CD14-positive monocyte (primary cell): ENCODE results near the gene PTPRN2. TPM values are rescaled to one million over a fixed set of nuclear protein-coding genes. Genes with fewer than 3 reads are reported as not detected.

Experiments
- DNase-seq, 3 donors: peaks; one replicate each; pipeline ENCODE4 v3.0.0-alpha.2; 2011 to 2022
- H2AFZ ChIP-seq: 2 replicates; pipeline ENCODE4 v1.6.0; 2012; ENCODE audit warnings: mild to moderate bottlenecking, low read depth, low read length, inconsistent platforms; ENCODE audit not compliant: insufficient read depth, poor library complexity, severe bottlenecking
- H3K27ac ChIP-seq, 2 donors: 1 replicate in 1 of 2; 2 replicates in 1 of 2; pipeline ENCODE4 v1.5.1; 2012 to 2013; ENCODE audit warnings: low read length in 2 of 2, control low read depth in 1 of 2, inconsistent platforms in 1 of 2, low read depth in 1 of 2, mild to moderate bottlenecking in 1 of 2
- H3K27me3 ChIP-seq, 2 donors: one replicate each; pipeline versions ENCODE4 v1.6.0 to v1.6.1; 2011 to 2013; ENCODE audit warnings: low read length in 2 of 2; ENCODE audit not compliant: control insufficient read depth in 2 of 2, insufficient read depth in 2 of 2
- H3K36me3 ChIP-seq, 2 donors: replicated peaks in 1 of 2; 1 replicate in 1 of 2; 2 replicates in 1 of 2; pipeline versions ENCODE4 v1.5.1 to v1.6.1; 2012 to 2013; ENCODE audit warnings: low read length in 2 of 2, control low read depth in 1 of 2, inconsistent platforms in 1 of 2, mild to moderate bottlenecking in 1 of 2; ENCODE audit not compliant: insufficient read depth in 2 of 2, control insufficient read depth in 1 of 2
- H3K4me1 ChIP-seq, 2 donors: 1 replicate in 1 of 2; 2 replicates in 1 of 2; pipeline versions ENCODE4 v1.5.1 to v1.6.1; 2012 to 2013; ENCODE audit warnings: low read length in 2 of 2, control low read depth in 1 of 2, inconsistent platforms in 1 of 2, mild to moderate bottlenecking in 1 of 2, moderate library complexity in 1 of 2; ENCODE audit not compliant: insufficient read depth in 2 of 2, control insufficient read depth in 1 of 2
- H3K4me2 ChIP-seq: replicated peaks from 2 replicates; pipeline ENCODE3; 2012; ENCODE audit warnings: low read length, moderate library complexity, mild to moderate bottlenecking; ENCODE audit not compliant: poor library complexity, severe bottlenecking; ENCODE audit errors: extremely low read depth
- H3K4me3 ChIP-seq, 3 experiments: fragments of 200-600 bp in 1 of 3; sonication (generic) in 1 of 3; replicated peaks in 1 of 3; 1 replicate in 2 of 3; 2 replicates in 1 of 3; pipeline ENCODE4 v1.5.1; 2011 to 2013; ENCODE audit warnings: low read length in 3 of 3, mild to moderate bottlenecking in 3 of 3, control low read depth in 2 of 3, low read depth in 2 of 3, inconsistent platforms in 1 of 3, moderate library complexity in 1 of 3
- H3K79me2 ChIP-seq: 2 replicates; pipeline ENCODE4 v1.6.0; 2012; ENCODE audit warnings: mild to moderate bottlenecking, control low read depth, inconsistent platforms, low read length, moderate library complexity; ENCODE audit not compliant: insufficient read depth
- H3K9ac ChIP-seq: 2 replicates; pipeline ENCODE4 v1.6.0; 2017; ENCODE audit warnings: low read length, mild to moderate bottlenecking; ENCODE audit not compliant: insufficient read depth, poor library complexity, severe bottlenecking
- H3K9me3 ChIP-seq, 2 donors: replicated peaks in 1 of 2; 1 replicate in 1 of 2; 2 replicates in 1 of 2; pipeline versions ENCODE4 v1.5.1 to v1.6.1; 2012 to 2013; ENCODE audit warnings: low read length in 2 of 2, control low read depth in 1 of 2; ENCODE audit not compliant: control insufficient read depth in 1 of 2, insufficient read depth in 1 of 2
- H4K20me1 ChIP-seq: 2 replicates; pipeline ENCODE4 v1.6.0; 2012; ENCODE audit warnings: mild to moderate bottlenecking, low read length, control low read depth, moderate library complexity; ENCODE audit not compliant: insufficient read depth
- H3K27ac Mint-ChIP-seq, 7 donors: one replicate each; pipeline ENCODE4 v1.8.0; 2020; ENCODE audit warnings: mild to moderate bottlenecking in 7 of 7, mixed read lengths in 7 of 7, moderate library complexity in 6 of 7, inconsistent platforms in 2 of 7
- H3K27me3 Mint-ChIP-seq, 3 donors: one replicate each; pipeline ENCODE4 v1.8.0; 2021 to 2022; ENCODE audit warnings: low read depth in 3 of 3, mild to moderate bottlenecking in 3 of 3, mixed read lengths in 3 of 3, moderate library complexity in 3 of 3, inconsistent platforms in 1 of 3
- H3K36me3 Mint-ChIP-seq, 2 donors: one replicate each; pipeline ENCODE4 v1.8.0; 2020; ENCODE audit warnings: mixed read lengths in 2 of 2, inconsistent platforms in 1 of 2, mild to moderate bottlenecking in 1 of 2
- H3K4me1 Mint-ChIP-seq: one replicate; pipeline ENCODE4 v1.8.0; 2020; ENCODE audit warnings: mild to moderate bottlenecking, mixed read lengths
- H3K4me3 Mint-ChIP-seq, 2 donors: one replicate each; pipeline ENCODE4 v1.8.0; 2020; ENCODE audit warnings: mild to moderate bottlenecking in 2 of 2, mixed read lengths in 2 of 2, moderate library complexity in 1 of 2
- H3K9me3 Mint-ChIP-seq, 7 donors: one replicate each; pipeline ENCODE4 v1.8.0; 2020 to 2022; ENCODE audit warnings: mixed read lengths in 7 of 7, mild to moderate bottlenecking in 6 of 7, moderate library complexity in 6 of 7, inconsistent platforms in 2 of 7
- WGBS: methylation state at CpG from one replicate; pipeline ENCODE4 v1.1.5; 2013; ENCODE audit warnings: missing lambda C conversion rate; ENCODE audit not compliant: insufficient coverage; 5-methylcytosine and 5-hydroxymethylcytosine counted together
- intact Hi-C, 2 donors: fragments of 100-400 bp; cut with micrococcal nuclease; formaldehyde crosslinking; loops; one replicate each; pipeline versions ENCODE4 v1.15.0 to v1.15.1; 2023
- polyA plus RNA-seq, 3 donors: library from polyadenylated mRNA; depleted of rRNA in 1 of 3; unstranded in 2 of 3; stranded (reverse) in 1 of 3; fragments of 300-500 nt in 2 of 3; fragments of >200 nt in 1 of 3; fragmentation: Illumina TruSeq in 2 of 3; gene quantifications; 1 replicate in 2 of 3; 2 replicates in 1 of 3; pipeline ENCODE4 v1.2.3, GENCODE V29; 2012 to 2021
- TF ChIP-seq, protein P1 (sequence below): fragments of 200-600 bp; IDR thresholded peaks from one replicate; pipeline ENCODE4 v1.8.0; 2022; ENCODE audit warnings: antibody characterized with exemption, mild to moderate bottlenecking

PTPRN2 gene
- polyA plus RNA-seq, 3 donors, result 0.25 to 1.4 (median 0.97) TPM

GRCh38 chr7:158134824-158135223 lies 452.8 kb downstream of the PTPRN2 start:
- no peak for DNase-seq
- Mint-ChIP-seq H3K4me1 (no peaks in the 10 kb centered on the region), H3K27me3 (peaks cover 0 to 2% (median 0%) of the 10 kb centered on the region in 3 donors), H3K27ac (no peak overlapping the region), H3K9me3 (peaks cover 8 to 38% (median 19%) of the 10 kb centered on the region in 7 donors), H3K4me3 (no peak overlapping the region), H3K36me3 (no peaks in the 10 kb centered on the region)
- H3K27ac ChIP-seq, result no peak overlapping the region
- TF ChIP-seq, protein P1, sequence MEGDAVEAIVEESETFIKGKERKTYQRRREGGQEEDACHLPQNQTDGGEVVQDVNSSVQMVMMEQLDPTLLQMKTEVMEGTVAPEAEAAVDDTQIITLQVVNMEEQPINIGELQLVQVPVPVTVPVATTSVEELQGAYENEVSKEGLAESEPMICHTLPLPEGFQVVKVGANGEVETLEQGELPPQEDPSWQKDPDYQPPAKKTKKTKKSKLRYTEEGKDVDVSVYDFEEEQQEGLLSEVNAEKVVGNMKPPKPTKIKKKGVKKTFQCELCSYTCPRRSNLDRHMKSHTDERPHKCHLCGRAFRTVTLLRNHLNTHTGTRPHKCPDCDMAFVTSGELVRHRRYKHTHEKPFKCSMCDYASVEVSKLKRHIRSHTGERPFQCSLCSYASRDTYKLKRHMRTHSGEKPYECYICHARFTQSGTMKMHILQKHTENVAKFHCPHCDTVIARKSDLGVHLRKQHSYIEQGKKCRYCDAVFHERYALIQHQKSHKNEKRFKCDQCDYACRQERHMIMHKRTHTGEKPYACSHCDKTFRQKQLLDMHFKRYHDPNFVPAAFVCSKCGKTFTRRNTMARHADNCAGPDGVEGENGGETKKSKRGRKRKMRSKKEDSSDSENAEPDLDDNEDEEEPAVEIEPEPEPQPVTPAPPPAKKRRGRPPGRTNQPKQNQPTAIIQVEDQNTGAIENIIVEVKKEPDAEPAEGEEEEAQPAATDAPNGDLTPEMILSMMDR, result no peak
- 88% methylated on average over 4 of the region's 4 CpGs for WGBS
- H3K9me3 ChIP-seq, result peaks cover 72 to 75% of the 10 kb centered on the region in 2 donors
- H2AFZ ChIP-seq, result no peak overlapping the region
- H3K4me3 ChIP-seq, result no peak overlapping the region
- no peaks in the 10 kb centered on the region for H3K36me3 ChIP-seq
- no peak overlapping the region for H3K4me2 ChIP-seq
- H3K79me2 ChIP-seq, result no peaks in the 10 kb centered on the region
- H3K27me3 ChIP-seq, result no peaks in the 10 kb centered on the region
- intact Hi-C loops, result no loop called here
- H3K4me1 ChIP-seq, result no peaks in the 10 kb centered on the region
- H3K9ac ChIP-seq, result no peak overlapping the region
- no peaks in the 10 kb centered on the region for H4K20me1 ChIP-seq

GRCh38 chr7:158133515-158134271 lies 453.9 kb downstream of the PTPRN2 start:
- no peak overlapping the region for H3K27ac Mint-ChIP-seq

More at GRCh38 chr7:158133515-158134271, 453.9 kb downstream of the PTPRN2 start:
- Histone ChIP-seq H3K4me2 (no peak overlapping the region), H3K9ac (no peak overlapping the region), H3K79me2 (no peaks in the 10 kb centered on the region), H4K20me1 (no peaks in the 10 kb centered on the region), H2AFZ (no peak overlapping the region), H3K4me1 (no peaks in the 10 kb centered on the region), H3K4me3 (no peak overlapping the region), H3K27me3 (no peaks in the 10 kb centered on the region), H3K36me3 (no peaks in the 10 kb centered on the region), H3K27ac (no peak overlapping the region), H3K9me3 (peaks cover 74 to 75% of the 10 kb centered on the region in 2 donors)
- intact Hi-C loops, result no loop called here
- H3K4me1 Mint-ChIP-seq, result no peaks in the 10 kb centered on the region
- no peak for DNase-seq
- WGBS, result 90% methylated on average over 32 of the region's 36 CpGs
- H3K9me3 Mint-ChIP-seq, result peaks cover 3 to 30% (median 13%) of the 10 kb centered on the region in 7 donors
- H3K36me3 Mint-ChIP-seq, result no peaks in the 10 kb centered on the region
- TF ChIP-seq, protein P1, result no peak
- H3K27me3 Mint-ChIP-seq, result peaks cover 0 to under 1% (median 0%) of the 10 kb centered on the region in 3 donors
- no peak overlapping the region for H3K4me3 Mint-ChIP-seq
